ENCODE results near the gene GSTM3. TPM values are rescaled to one million over a fixed set of nuclear protein-coding genes. Genes with fewer than 3 reads are reported as not detected.

Gene GSTM3
- total and polyA plus RNA-seq, 5 donors, result 65.5 to 279 (median 129) TPM

DNA sequence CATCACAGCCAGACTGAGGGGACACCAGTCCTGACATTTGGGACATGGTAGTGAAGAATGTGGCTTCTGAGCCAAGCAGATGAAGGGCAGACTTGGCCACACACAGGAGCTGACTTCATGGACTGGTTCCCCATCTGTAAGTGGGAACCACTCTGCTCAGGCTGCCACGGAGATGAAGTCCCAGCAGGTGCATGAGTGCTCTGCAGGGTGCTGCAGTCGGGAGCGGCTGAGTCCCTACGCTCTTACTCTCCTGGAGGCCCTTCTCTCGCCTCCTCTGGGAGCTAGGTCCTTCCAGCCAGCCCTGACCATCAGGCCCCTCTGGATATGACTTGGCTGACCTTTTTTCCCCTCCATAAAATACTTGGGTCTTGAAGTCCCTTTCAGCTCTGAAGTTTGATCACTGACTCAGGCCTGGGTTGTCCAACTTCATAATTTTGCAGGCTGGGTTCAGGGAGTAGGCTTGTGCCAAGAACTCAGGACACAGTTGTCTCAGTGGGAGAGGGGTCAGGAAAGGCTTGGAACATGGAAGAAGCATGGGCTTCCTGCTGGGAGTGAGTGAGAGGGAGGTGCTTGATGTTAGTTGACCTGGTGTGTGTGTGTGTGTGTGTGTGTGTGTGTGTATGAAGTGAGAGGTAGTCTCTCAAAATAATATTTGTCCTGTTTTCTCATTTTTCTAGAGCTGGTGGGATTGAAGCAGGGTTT lies 43.9 kb upstream of the GSTM3 start:
- no peak overlapping the region for H3K27ac ChIP-seq (ENCODE audit: low read length)
- DNase-seq, result peak in 1 of 3 donors; percentile 42
- WGBS, result 89% methylated on average over 5 of the region's 5 CpGs
- no peaks in the 10 kb centered on the region for H3K27me3 ChIP-seq (ENCODE audit: control insufficient read depth, insufficient read depth)
- H3K9me3 ChIP-seq (ENCODE audit: control insufficient read depth, low read length), result no peaks in the 10 kb centered on the region
- intact Hi-C loops (cut with DNase I), result no loop called here
- peak in 1 of 2 donors; percentile 19 for ATAC-seq
- no peak overlapping the region for H3K4me3 ChIP-seq (ENCODE audit: low read length)
- H3K4me1 ChIP-seq (ENCODE audit: control insufficient read depth, insufficient read depth, low read length), result peaks cover 3% of the 10 kb centered on the region

DNA sequence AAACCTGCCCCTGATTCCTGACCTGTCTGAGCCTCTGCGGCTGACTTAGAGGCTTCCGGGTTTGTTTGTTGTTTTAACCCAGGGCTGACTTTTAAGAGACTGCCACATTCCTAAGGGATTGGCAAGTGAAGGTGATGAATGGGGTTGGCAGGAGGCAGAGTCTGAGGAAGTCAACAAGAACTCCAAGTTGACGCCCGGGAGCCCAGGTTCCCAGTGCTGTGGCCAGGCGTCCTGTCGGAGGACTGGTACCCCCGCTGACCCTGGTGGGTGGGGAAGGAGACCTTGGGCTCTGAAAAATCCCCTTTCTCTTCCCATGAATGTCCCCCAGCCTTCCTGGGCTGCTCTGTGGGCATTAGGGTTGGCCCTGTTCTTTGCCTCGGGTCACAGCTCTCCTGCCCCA lies 42.6 kb upstream of the GSTM3 start:
- ATAC-seq, result peak; percentile 49 to 69
- H3K27ac ChIP-seq (ENCODE audit: low read length), result no peak overlapping the region
- WGBS, result 55% methylated on average over 8 of the region's 8 CpGs
- peaks cover 3% of the 10 kb centered on the region for H3K4me1 ChIP-seq (ENCODE audit: control insufficient read depth, insufficient read depth, low read length)
- intact Hi-C loops (cut with DNase I), result no loop called here
- no peaks in the 10 kb centered on the region for H3K9me3 ChIP-seq (ENCODE audit: control insufficient read depth, low read length)
- peak in 1 of 3 donors; percentile 79 for DNase-seq
- H3K4me3 ChIP-seq (ENCODE audit: low read length), result no peak overlapping the region
- H3K27me3 ChIP-seq (ENCODE audit: control insufficient read depth, insufficient read depth), result no peaks in the 10 kb centered on the region

- Histone ChIP-seq H3K27ac (ENCODE audit: low read length) (no peak overlapping the region), H3K4me3 (ENCODE audit: low read length) (no peak overlapping the region), H3K9me3 (ENCODE audit: control insufficient read depth, low read length) (no peaks in the 10 kb centered on the region), H3K4me1 (ENCODE audit: control insufficient read depth, insufficient read depth, low read length) (peaks cover 3% of the 10 kb centered on the region), H3K27me3 (ENCODE audit: control insufficient read depth, insufficient read depth) (no peaks in the 10 kb centered on the region)
- DNase-seq (no peak), ATAC-seq (no peak)
- WGBS, result 95% methylated on average over 4 of the region's 4 CpGs
- intact Hi-C loops (cut with DNase I), result no loop called here
Observed at GRCh38 chr1:109782927-109783326, 42.1 kb upstream of the GSTM3 start.

DNA sequence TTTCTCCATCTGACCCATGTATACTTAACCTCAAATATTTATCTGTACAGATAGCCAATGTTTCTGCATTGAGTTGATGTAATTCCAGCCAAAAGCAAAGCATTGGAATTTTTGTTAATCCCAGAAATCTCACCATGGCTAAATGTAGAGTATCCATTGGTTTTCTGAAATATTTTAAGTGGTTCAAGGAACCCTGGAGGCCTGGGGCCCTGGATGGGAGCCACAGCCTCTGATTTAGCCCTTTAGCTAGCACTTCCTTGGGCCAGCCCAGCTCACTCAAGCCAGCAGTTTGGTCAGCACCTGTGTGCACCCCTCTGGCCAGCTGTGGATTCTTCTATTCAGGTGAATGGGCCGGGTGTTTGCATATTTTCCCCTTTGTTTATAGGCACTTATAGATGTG lies 41.7 kb upstream of the GSTM3 start:
- Histone ChIP-seq H3K27ac (ENCODE audit: low read length) (no peak overlapping the region), H3K9me3 (ENCODE audit: control insufficient read depth, low read length) (no peaks in the 10 kb centered on the region), H3K27me3 (ENCODE audit: control insufficient read depth, insufficient read depth) (no peaks in the 10 kb centered on the region), H3K4me3 (ENCODE audit: low read length) (no peak overlapping the region), H3K4me1 (ENCODE audit: control insufficient read depth, insufficient read depth, low read length) (peaks cover 3% of the 10 kb centered on the region)
- intact Hi-C loops (cut with DNase I), result no loop called here
- DNase-seq (peak in 1 of 3 donors; percentile 72), ATAC-seq (no peak)
- 85% methylated on average over 1 of the region's 1 CpG for WGBS

DNA sequence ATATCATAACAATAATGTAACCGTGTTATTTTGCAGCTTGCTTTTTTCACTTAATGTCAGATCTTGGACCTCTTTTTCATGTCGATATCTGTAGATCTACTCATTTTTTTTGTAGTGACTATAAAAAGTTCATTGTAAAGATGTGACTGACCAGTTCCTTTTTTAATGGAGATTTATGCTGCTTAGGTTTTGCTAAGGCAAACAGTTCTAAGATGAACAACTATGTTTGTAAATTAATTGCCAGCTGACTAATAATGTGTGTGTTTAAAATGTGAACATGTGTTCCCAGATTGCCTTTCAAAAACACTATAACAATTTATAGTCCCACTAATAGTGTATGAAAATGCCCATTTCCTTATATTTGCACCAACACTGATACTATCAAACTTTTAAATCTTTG lies 41.0 kb upstream of the GSTM3 start:
- no peak for DNase-seq
- peaks cover 3% of the 10 kb centered on the region for H3K4me1 ChIP-seq (ENCODE audit: control insufficient read depth, insufficient read depth, low read length)
- no peak for ATAC-seq
- WGBS, result 88% methylated on average over 2 of the region's 2 CpGs
- intact Hi-C loops (cut with DNase I), result loop anchor here in 1 of 4 donors (2.0 kb wide), 1 partner anchor 201 kb away; no protein-coding TSS in a partner anchor
- H3K27ac ChIP-seq (ENCODE audit: low read length), result no peak overlapping the region
- no peaks in the 10 kb centered on the region for H3K9me3 ChIP-seq (ENCODE audit: control insufficient read depth, low read length)
- no peak overlapping the region for H3K4me3 ChIP-seq (ENCODE audit: low read length)
- H3K27me3 ChIP-seq (ENCODE audit: control insufficient read depth, insufficient read depth), result no peaks in the 10 kb centered on the region

DNA sequence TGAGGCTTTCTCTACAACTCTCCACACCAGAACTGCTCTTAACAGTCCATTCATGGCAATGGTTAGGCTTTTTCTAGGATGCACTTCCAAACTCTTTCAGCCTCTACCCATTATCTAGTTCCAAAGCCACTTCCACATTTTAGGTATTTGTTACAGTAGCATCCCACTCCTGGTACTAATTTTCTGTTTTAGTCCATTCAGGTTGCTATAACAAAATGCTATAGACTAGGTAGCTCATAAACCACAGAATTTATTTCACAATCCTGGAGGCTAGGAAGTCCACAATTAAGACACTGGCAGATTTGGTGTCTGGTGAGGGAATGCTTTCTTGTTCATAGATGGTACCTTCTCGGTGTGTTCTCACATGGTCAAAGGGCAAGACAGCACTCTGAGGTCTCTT lies 40.1 kb upstream of the GSTM3 start:
- Histone ChIP-seq H3K27me3 (ENCODE audit: control insufficient read depth, insufficient read depth) (no peaks in the 10 kb centered on the region), H3K4me3 (ENCODE audit: low read length) (no peak overlapping the region), H3K9me3 (ENCODE audit: control insufficient read depth, low read length) (no peaks in the 10 kb centered on the region), H3K4me1 (ENCODE audit: control insufficient read depth, insufficient read depth, low read length) (peaks cover 3% of the 10 kb centered on the region), H3K27ac (ENCODE audit: low read length) (no peak overlapping the region)
- ATAC-seq, result no peak
- 96% methylated on average over 1 of the region's 1 CpG for WGBS
- intact Hi-C loops (cut with DNase I), result loop anchor here in 1 of 4 donors (2.0 kb wide), 1 partner anchor 202 kb away; no protein-coding TSS in a partner anchor
- no peak for DNase-seq

- Histone ChIP-seq H3K4me3 (ENCODE audit: low read length) (no peak overlapping the region), H3K27me3 (ENCODE audit: control insufficient read depth, insufficient read depth) (no peaks in the 10 kb centered on the region), H3K27ac (ENCODE audit: low read length) (no peak overlapping the region), H3K9me3 (ENCODE audit: control insufficient read depth, low read length) (no peaks in the 10 kb centered on the region), H3K4me1 (ENCODE audit: control insufficient read depth, insufficient read depth, low read length) (no peaks in the 10 kb centered on the region)
- ATAC-seq (no peak), DNase-seq (peak in 1 of 3 donors; percentile 48)
- intact Hi-C loops (cut with DNase I), result loop anchor here (1.0 to 10.0 kb wide), 3 partner anchors 205 to 233 kb away; partner anchors contain the start of genes AHCYL1 (in 2 of the 4) and GNAI3 (in 1 of the 4)
- 93% methylated on average over 9 of the region's 9 CpGs for WGBS
Observed at GRCh38 chr1:109777980-109778625, 37.3 kb upstream of the GSTM3 start.

DNA sequence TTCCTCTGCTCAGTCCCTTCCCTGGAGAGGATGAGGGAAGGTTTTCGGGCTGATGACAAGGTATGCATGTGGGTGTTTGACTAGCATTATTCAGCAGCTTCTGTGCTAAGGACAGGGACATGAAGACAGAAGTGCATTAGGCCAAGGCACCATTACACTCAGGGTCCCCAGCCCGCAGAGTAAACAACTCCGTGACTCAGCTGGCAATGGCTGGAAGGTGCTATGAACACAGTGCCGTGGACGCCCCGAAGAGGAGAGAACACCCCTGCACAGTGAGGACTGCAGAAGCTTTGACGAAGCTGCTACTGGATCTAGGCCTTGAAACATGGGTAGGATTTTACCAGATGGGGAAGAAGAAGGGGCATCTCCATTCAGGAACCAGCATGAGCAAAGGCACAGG lies 36.6 kb upstream of the GSTM3 start:
- ATAC-seq (no peak), DNase-seq (no peak)
- Histone ChIP-seq H3K9me3 (ENCODE audit: control insufficient read depth, low read length) (no peaks in the 10 kb centered on the region), H3K27ac (ENCODE audit: low read length) (no peak overlapping the region), H3K4me3 (ENCODE audit: low read length) (no peak overlapping the region), H3K27me3 (ENCODE audit: control insufficient read depth, insufficient read depth) (no peaks in the 10 kb centered on the region), H3K4me1 (ENCODE audit: control insufficient read depth, insufficient read depth, low read length) (no peaks in the 10 kb centered on the region)
- intact Hi-C loops (cut with DNase I), result loop anchor here (1.0 to 10.0 kb wide), 3 partner anchors 206 to 233 kb away; partner anchors contain the start of genes AHCYL1 (in 2 of the 4) and GNAI3 (in 1 of the 4)
- 90% methylated on average over 7 of the region's 7 CpGs for WGBS

DNA sequence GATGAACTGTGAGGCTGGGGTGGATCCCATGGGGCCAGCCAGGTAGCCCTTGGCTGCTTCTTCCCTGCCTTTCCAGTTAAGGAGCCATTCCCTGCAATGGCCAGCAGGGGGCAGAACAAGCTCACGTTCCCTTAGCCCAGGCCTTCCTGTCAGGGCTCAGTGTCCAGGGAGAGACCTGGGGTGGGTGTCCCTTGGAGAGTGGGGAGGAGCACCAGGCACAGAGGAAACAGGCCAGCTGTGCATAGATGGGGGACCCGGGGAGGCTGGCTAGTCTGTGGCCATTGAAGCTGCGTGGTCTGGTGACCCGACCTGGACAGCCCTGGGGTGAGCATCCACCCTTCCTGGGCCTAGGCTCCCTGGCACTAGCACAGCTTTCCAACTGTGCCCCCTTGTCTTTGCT lies 36.1 kb upstream of the GSTM3 start:
- no peaks in the 10 kb centered on the region for H3K9me3 ChIP-seq (ENCODE audit: control insufficient read depth, low read length)
- intact Hi-C loops (cut with DNase I), result loop anchor here (1.0 to 10.0 kb wide), 3 partner anchors 206 to 232 kb away; partner anchors contain the start of genes AHCYL1 (in 2 of the 4) and GNAI3 (in 1 of the 4)
- no peaks in the 10 kb centered on the region for H3K27me3 ChIP-seq (ENCODE audit: control insufficient read depth, insufficient read depth)
- no peaks in the 10 kb centered on the region for H3K4me1 ChIP-seq (ENCODE audit: control insufficient read depth, insufficient read depth, low read length)
- no peak overlapping the region for H3K27ac ChIP-seq (ENCODE audit: low read length)
- ATAC-seq (peak; percentile 82 to 85), DNase-seq (peak; percentile 80 to 90 (median 88))
- no peak overlapping the region for H3K4me3 ChIP-seq (ENCODE audit: low read length)
- 23% methylated on average over 4 of the region's 4 CpGs for WGBS

DNA sequence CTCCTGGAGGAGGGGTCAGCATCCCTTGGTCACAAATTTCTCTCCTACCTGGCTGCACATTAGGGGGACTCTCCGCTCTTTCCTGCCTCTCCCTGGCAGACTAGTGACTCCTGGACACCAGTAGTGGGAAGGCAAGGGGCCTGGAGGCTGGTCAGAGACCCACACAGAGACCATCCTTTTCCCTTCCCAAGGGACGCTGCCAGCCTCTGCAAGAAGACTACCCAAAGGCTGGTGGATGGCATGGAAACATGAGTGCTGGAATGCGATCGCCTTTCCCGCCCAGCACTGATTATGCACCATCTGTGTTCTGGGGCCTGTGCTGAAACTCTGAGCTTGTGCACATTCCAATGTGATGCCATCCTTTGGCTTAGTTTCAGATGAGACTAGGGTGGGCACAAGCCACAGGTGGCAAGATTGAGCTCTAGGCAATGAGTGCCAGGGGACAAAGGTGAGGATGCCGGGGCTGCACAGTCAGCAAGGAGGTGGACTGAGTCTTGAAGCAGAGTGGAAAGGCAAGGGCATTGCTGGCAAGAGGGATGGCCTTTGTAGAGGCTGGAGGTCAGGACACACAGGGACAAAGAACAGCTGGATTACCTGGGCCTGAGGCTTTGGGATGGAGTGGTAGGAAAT lies 35.5 kb upstream of the GSTM3 start:
- ATAC-seq (no peak), DNase-seq (no peak)
- no peak overlapping the region for H3K27ac ChIP-seq (ENCODE audit: low read length)
- no peaks in the 10 kb centered on the region for H3K9me3 ChIP-seq (ENCODE audit: control insufficient read depth, low read length)
- no peaks in the 10 kb centered on the region for H3K27me3 ChIP-seq (ENCODE audit: control insufficient read depth, insufficient read depth)
- no peak overlapping the region for H3K4me3 ChIP-seq (ENCODE audit: low read length)
- no peaks in the 10 kb centered on the region for H3K4me1 ChIP-seq (ENCODE audit: control insufficient read depth, insufficient read depth, low read length)
- WGBS, result 88% methylated on average over 6 of the region's 6 CpGs
- intact Hi-C loops (cut with DNase I), result loop anchor here in 3 of 4 donors (2.0 to 10.0 kb wide), 2 partner anchors 208 to 232 kb away; partner anchors contain the start of genes AHCYL1 (in 2 of the 3) and GNAI3 (in 1 of the 3)

DNA sequence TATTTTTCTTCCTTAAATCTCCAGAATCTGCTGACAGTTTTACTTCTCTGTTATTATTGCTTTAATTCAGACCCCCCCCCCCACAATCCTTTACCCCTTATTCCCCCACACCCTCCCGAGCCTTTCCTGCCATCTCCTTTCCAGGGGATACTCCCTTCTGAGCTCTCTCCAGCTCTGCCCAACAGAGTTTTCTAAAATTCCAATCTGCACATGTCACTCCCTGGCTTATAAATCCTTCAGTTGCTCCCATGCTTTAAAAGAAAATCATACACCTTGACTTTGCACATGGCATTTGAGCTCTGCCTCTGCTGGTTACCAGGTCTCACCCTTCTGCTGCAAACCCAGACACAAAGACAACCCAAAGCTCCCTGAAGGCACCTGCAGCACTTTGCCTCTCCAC lies 34.6 kb upstream of the GSTM3 start:
- H3K4me3 ChIP-seq (ENCODE audit: low read length), result no peak overlapping the region
- DNase-seq, result no peak
- no peaks in the 10 kb centered on the region for H3K9me3 ChIP-seq (ENCODE audit: control insufficient read depth, low read length)
- H3K4me1 ChIP-seq (ENCODE audit: control insufficient read depth, insufficient read depth, low read length), result no peaks in the 10 kb centered on the region
- no peak overlapping the region for H3K27ac ChIP-seq (ENCODE audit: low read length)
- 22% methylated on average over 1 of the region's 1 CpG for WGBS
- H3K27me3 ChIP-seq (ENCODE audit: control insufficient read depth, insufficient read depth), result no peaks in the 10 kb centered on the region
- no peak for ATAC-seq
- intact Hi-C loops (cut with DNase I), result loop anchor here in 1 of 4 donors (10.0 kb wide), 1 partner anchor 231 kb away; the partner anchor contains the start of gene GNAI3

Measured in right cardiac atrium (tissue), 5 donors.